DMS79 (cell line): ENCODE results near the gene WASF3.

Experiments used
- DNase-seq: peaks from one replicate; lab custom pipeline; 2025; lab: John Stamatoyannopoulos, UW

Gene WASF3

GRCh38 chr13:26681036-26681435 is 123.6 kb downstream of the WASF3 start:
- no peak for DNase-seq

GRCh38 chr13:26682606-26683005 is 125.1 kb downstream of the WASF3 start:
- DNase-seq, result no peak

- DNase-seq, result no peak
Measured at GRCh38 chr13:26685606-26686005, 128.1 kb downstream of the WASF3 start.

GRCh38 chr13:26686285-26686684 is 128.8 kb downstream of the WASF3 start:
- no peak for DNase-seq

- no peak for DNase-seq
Measured at GRCh38 chr13:26688286-26688685, 130.8 kb downstream of the WASF3 start.

- no peak for DNase-seq
Measured at GRCh38 chr13:26688980-26689379, 131.5 kb downstream of the WASF3 start.

GRCh38 chr13:26693749-26694463 is 136.4 kb downstream of the WASF3 start:
- DNase-seq, result no peak

- DNase-seq, result no peak
Measured at GRCh38 chr13:26694609-26695359, 137.3 kb downstream of the WASF3 start.

- DNase-seq, result no peak
Measured at GRCh38 chr13:26695360-26695705, 137.8 kb downstream of the WASF3 start.

- DNase-seq, result no peak
Measured at GRCh38 chr13:26695891-26696311, 138.4 kb downstream of the WASF3 start.

- DNase-seq, result no peak
Measured at GRCh38 chr13:26697069-26697955, 139.8 kb downstream of the WASF3 start.

GRCh38 chr13:26698392-26699196 is 141.1 kb downstream of the WASF3 start:
- peak; percentile 24 for DNase-seq

GRCh38 chr13:26699197-26699490 is 141.7 kb downstream of the WASF3 start:
- no peak for DNase-seq

- no peak for DNase-seq
Measured at GRCh38 chr13:26705536-26705935, 148.1 kb downstream of the WASF3 start.

GRCh38 chr13:26706381-26706780 is 148.9 kb downstream of the WASF3 start:
- DNase-seq, result no peak

- DNase-seq, result no peak
Measured at GRCh38 chr13:26707122-26708006, 149.9 kb downstream of the WASF3 start.

GRCh38 chr13:26708007-26708297 is 150.5 kb downstream of the WASF3 start:
- no peak for DNase-seq

GRCh38 chr13:26709461-26709860 is 152.0 kb downstream of the WASF3 start:
- DNase-seq, result no peak

GRCh38 chr13:26710166-26710565 is 152.7 kb downstream of the WASF3 start:
- no peak for DNase-seq

GRCh38 chr13:26711211-26711610 is 153.7 kb downstream of the WASF3 start:
- DNase-seq, result no peak

GRCh38 chr13:26713341-26713740 is 155.9 kb downstream of the WASF3 start:
- DNase-seq, result no peak
